ENCODE results near the gene PDZRN3.

Gene PDZRN3

GRCh38 chr3:73353649-73354217 lies 271.0 kb downstream of the PDZRN3 start:
- no peak overlapping the region for H3K4me3 ChIP-seq (ENCODE audit: low read depth, low read length)

GRCh38 chr3:73352841-73353645 lies 271.7 kb downstream of the PDZRN3 start:
- no peak overlapping the region for H3K4me3 ChIP-seq (ENCODE audit: low read depth, low read length)

GRCh38 chr3:73351423-73352071 lies 273.2 kb downstream of the PDZRN3 start:
- no peak overlapping the region for H3K4me3 ChIP-seq (ENCODE audit: low read depth, low read length)

- no peak overlapping the region for H3K4me3 ChIP-seq (ENCODE audit: low read depth, low read length)
These were observed 273.7 kb downstream of the PDZRN3 start for GRCh38 chr3:73350996-73351395.

GRCh38 chr3:73349657-73350056 lies 275.1 kb downstream of the PDZRN3 start:
- no peak overlapping the region for H3K4me3 ChIP-seq (ENCODE audit: low read depth, low read length)

- H3K4me3 ChIP-seq (ENCODE audit: low read depth, low read length) = no peak overlapping the region
These were observed 282.7 kb downstream of the PDZRN3 start for GRCh38 chr3:73342077-73342476.

GRCh38 chr3:73341272-73341935 lies 283.3 kb downstream of the PDZRN3 start:
- no peak overlapping the region for H3K4me3 ChIP-seq (ENCODE audit: low read depth, low read length)

- no peak overlapping the region for H3K4me3 ChIP-seq (ENCODE audit: low read depth, low read length)
These were observed 292.2 kb downstream of the PDZRN3 start for GRCh38 chr3:73332558-73332957.
